ENCODE results near the gene NACA. TPM values are rescaled to one million over a fixed set of nuclear protein-coding genes. Genes with fewer than 3 reads are reported as not detected.

NACA gene
- total and polyA plus RNA-seq, 2 experiments from 2014 or later = 1,081 to 2,495 TPM

DNA sequence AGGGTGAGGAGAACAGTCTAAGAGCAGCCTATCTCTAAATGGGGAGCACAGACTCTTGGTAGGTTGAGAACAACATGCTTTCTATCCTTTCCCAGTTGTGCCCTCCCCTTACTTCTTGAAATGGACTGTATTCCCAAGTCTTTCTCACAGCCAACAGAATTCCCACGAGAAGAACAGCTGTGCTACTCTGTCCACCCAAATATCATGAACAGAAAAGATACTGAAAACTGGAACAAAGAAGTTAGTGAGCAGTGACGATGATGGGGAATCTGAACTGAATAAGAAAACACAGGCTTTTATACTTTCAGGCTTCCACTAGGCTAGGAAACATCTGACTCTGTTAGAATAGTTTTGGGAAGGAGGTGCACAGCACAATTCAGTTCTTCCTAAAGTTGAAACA lies 3.4 kb downstream of the NACA start:
- Mint-ChIP-seq H3K4me3 (peak overlapping the region; percentile 98), H3K4me1 (peaks cover 63% of the 10 kb centered on the region), H3K36me3 (ENCODE audit: low read depth) (peaks cover 74% of the 10 kb centered on the region), H3K27me3 (ENCODE audit: insufficient read depth, low read depth, poor library complexity) (peaks cover 17% of the 10 kb centered on the region), H3K9me3 (no peaks in the 10 kb centered on the region; the same call in 2 of the 3 replicates), H3K27ac (peak overlapping the region; percentile 74; the same call in 1 of the 2 replicates)
- H3K4me1 ChIP-seq (ENCODE audit: insufficient read depth) = peaks cover 57% of the 10 kb centered on the region
- peaks cover 73% of the 10 kb centered on the region for H3K79me2 ChIP-seq (replicated peaks; ENCODE audit: insufficient read depth)
- TF ChIP-seq, protein P1, sequence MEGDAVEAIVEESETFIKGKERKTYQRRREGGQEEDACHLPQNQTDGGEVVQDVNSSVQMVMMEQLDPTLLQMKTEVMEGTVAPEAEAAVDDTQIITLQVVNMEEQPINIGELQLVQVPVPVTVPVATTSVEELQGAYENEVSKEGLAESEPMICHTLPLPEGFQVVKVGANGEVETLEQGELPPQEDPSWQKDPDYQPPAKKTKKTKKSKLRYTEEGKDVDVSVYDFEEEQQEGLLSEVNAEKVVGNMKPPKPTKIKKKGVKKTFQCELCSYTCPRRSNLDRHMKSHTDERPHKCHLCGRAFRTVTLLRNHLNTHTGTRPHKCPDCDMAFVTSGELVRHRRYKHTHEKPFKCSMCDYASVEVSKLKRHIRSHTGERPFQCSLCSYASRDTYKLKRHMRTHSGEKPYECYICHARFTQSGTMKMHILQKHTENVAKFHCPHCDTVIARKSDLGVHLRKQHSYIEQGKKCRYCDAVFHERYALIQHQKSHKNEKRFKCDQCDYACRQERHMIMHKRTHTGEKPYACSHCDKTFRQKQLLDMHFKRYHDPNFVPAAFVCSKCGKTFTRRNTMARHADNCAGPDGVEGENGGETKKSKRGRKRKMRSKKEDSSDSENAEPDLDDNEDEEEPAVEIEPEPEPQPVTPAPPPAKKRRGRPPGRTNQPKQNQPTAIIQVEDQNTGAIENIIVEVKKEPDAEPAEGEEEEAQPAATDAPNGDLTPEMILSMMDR (conservative IDR thresholded peaks at IDR 0.05; ENCODE audit: low read depth in 2 of 2) = no peak
- TF ChIP-seq ZNF331 (CRISPR knock-in tag; IDR thresholded peaks at IDR 0.05; ENCODE audit: low read depth) (no peak), NANOG (IDR thresholded peaks at IDR 0.05; ENCODE audit: borderline replicate concordance) (no peak), EZH2 (IDR thresholded peaks at IDR 0.05; ENCODE audit: low read depth, unreplicated experiment) (no peak), CREB1 (CRISPR knock-in tag; IDR thresholded peaks at IDR 0.05; ENCODE audit: low read depth) (no peak), JUNB (IDR thresholded peaks at IDR 0.05; ENCODE audit: unreplicated experiment) (no peak), ZNF114 (CRISPR knock-in tag; IDR thresholded peaks at IDR 0.05) (no peak), EZH2phosphoT487 (IDR thresholded peaks at IDR 0.05; ENCODE audit: unreplicated experiment) (no peak), STAT1 (IDR thresholded peaks at IDR 0.05; ENCODE audit: unreplicated experiment) (no peak)
- TF ChIP-seq, protein P2, sequence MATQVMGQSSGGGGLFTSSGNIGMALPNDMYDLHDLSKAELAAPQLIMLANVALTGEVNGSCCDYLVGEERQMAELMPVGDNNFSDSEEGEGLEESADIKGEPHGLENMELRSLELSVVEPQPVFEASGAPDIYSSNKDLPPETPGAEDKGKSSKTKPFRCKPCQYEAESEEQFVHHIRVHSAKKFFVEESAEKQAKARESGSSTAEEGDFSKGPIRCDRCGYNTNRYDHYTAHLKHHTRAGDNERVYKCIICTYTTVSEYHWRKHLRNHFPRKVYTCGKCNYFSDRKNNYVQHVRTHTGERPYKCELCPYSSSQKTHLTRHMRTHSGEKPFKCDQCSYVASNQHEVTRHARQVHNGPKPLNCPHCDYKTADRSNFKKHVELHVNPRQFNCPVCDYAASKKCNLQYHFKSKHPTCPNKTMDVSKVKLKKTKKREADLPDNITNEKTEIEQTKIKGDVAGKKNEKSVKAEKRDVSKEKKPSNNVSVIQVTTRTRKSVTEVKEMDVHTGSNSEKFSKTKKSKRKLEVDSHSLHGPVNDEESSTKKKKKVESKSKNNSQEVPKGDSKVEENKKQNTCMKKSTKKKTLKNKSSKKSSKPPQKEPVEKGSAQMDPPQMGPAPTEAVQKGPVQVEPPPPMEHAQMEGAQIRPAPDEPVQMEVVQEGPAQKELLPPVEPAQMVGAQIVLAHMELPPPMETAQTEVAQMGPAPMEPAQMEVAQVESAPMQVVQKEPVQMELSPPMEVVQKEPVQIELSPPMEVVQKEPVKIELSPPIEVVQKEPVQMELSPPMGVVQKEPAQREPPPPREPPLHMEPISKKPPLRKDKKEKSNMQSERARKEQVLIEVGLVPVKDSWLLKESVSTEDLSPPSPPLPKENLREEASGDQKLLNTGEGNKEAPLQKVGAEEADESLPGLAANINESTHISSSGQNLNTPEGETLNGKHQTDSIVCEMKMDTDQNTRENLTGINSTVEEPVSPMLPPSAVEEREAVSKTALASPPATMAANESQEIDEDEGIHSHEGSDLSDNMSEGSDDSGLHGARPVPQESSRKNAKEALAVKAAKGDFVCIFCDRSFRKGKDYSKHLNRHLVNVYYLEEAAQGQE (IDR thresholded peaks at IDR 0.05; ENCODE audit: unreplicated experiment) = no peak
- TF ChIP-seq, protein P3, sequence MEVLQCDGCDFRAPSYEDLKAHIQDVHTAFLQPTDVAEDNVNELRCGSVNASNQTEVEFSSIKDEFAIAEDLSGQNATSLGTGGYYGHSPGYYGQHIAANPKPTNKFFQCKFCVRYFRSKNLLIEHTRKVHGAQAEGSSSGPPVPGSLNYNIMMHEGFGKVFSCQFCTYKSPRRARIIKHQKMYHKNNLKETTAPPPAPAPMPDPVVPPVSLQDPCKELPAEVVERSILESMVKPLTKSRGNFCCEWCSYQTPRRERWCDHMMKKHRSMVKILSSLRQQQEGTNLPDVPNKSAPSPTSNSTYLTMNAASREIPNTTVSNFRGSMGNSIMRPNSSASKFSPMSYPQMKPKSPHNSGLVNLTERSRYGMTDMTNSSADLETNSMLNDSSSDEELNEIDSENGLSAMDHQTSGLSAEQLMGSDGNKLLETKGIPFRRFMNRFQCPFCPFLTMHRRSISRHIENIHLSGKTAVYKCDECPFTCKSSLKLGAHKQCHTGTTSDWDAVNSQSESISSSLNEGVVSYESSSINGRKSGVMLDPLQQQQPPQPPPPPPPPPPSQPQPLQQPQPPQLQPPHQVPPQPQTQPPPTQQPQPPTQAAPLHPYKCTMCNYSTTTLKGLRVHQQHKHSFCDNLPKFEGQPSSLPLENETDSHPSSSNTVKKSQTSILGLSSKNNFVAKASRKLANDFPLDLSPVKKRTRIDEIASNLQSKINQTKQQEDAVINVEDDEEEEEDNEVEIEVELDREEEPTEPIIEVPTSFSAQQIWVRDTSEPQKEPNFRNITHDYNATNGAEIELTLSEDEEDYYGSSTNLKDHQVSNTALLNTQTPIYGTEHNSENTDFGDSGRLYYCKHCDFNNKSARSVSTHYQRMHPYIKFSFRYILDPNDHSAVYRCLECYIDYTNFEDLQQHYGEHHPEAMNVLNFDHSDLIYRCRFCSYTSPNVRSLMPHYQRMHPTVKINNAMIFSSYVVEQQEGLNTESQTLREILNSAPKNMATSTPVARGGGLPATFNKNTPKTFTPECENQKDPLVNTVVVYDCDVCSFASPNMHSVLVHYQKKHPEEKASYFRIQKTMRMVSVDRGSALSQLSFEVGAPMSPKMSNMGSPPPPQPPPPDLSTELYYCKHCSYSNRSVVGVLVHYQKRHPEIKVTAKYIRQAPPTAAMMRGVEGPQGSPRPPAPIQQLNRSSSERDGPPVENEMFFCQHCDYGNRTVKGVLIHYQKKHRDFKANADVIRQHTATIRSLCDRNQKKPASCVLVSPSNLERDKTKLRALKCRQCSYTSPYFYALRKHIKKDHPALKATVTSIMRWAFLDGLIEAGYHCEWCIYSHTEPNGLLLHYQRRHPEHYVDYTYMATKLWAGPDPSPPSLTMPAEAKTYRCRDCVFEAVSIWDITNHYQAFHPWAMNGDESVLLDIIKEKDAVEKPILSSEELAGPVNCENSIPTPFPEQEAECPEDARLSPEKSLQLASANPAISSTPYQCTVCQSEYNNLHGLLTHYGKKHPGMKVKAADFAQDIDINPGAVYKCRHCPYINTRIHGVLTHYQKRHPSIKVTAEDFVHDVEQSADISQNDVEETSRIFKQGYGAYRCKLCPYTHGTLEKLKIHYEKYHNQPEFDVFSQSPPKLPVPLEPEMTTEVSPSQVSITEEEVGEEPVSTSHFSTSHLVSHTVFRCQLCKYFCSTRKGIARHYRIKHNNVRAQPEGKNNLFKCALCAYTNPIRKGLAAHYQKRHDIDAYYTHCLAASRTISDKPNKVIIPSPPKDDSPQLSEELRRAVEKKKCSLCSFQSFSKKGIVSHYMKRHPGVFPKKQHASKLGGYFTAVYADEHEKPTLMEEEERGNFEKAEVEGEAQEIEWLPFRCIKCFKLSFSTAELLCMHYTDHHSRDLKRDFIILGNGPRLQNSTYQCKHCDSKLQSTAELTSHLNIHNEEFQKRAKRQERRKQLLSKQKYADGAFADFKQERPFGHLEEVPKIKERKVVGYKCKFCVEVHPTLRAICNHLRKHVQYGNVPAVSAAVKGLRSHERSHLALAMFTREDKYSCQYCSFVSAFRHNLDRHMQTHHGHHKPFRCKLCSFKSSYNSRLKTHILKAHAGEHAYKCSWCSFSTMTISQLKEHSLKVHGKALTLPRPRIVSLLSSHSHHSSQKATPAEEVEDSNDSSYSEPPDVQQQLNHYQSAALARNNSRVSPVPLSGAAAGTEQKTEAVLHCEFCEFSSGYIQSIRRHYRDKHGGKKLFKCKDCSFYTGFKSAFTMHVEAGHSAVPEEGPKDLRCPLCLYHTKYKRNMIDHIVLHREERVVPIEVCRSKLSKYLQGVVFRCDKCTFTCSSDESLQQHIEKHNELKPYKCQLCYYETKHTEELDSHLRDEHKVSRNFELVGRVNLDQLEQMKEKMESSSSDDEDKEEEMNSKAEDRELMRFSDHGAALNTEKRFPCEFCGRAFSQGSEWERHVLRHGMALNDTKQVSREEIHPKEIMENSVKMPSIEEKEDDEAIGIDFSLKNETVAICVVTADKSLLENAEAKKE (CRISPR knock-in tag; IDR thresholded peaks at IDR 0.05) = no peak
- TF ChIP-seq, protein P4, sequence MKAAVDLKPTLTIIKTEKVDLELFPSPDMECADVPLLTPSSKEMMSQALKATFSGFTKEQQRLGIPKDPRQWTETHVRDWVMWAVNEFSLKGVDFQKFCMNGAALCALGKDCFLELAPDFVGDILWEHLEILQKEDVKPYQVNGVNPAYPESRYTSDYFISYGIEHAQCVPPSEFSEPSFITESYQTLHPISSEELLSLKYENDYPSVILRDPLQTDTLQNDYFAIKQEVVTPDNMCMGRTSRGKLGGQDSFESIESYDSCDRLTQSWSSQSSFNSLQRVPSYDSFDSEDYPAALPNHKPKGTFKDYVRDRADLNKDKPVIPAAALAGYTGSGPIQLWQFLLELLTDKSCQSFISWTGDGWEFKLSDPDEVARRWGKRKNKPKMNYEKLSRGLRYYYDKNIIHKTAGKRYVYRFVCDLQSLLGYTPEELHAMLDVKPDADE (IDR thresholded peaks at IDR 0.05) = no peak
- no peaks in the 10 kb centered on the region for H3K27me3 ChIP-seq (ENCODE audit: insufficient read depth)
- no peak overlapping the region; the same call in 1 of the 2 replicates for H3K27ac ChIP-seq (ENCODE audit: low read depth)
- peaks cover 5% of the 10 kb centered on the region; the same call in 1 of the 2 replicates for H3K9me2 ChIP-seq (ENCODE audit: insufficient read depth)
- peaks cover 38% of the 10 kb centered on the region for H3K36me3 ChIP-seq (ENCODE audit: insufficient read depth)
- H3F3A ChIP-seq (replicated peaks; ENCODE audit: low read depth) = 0 out of 2 replicates have a peak, but pooled peaks cover 23% of the 10 kb centered on the region
- no peak overlapping the region for H2AFZ ChIP-seq
- ATAC-seq = no peak
- H3K4me2 ChIP-seq = peak overlapping the region; percentile 99
- no peak for DNase-seq (ENCODE audit: low spot score)
- H4K20me1 ChIP-seq (replicated peaks; ENCODE audit: insufficient read depth) = peaks cover 55% of the 10 kb centered on the region
- peak overlapping the region; percentile 93 for H3K4me3 ChIP-seq
